ENCODE results near the gene DENND1A. TPM values are rescaled to one million over a fixed set of nuclear protein-coding genes. Genes with fewer than 3 reads are reported as not detected.

The DENND1A gene
- polyA plus RNA-seq, 2 of the 4 experiments (the other 2 are of a cell fraction) = 15.1 to 21.9 TPM

DNA sequence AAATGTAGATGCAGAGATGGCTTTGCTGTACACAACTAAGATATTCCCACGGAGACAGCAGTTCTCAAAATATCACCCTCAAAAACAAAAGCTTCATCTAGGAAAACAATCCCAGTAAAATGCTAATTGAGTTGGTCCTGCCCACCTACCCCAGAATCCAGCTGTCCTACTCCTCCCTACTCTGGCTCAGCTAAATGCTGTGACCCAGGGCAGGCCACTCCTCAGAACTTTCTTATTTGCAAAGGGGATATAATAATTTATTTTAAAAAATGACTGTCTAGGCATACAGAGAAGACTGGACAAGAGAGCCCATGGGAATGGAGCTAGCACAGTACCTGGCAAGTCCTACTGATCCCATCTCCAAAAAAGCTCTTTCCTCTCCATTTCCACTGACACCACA lies 411.6 kb downstream of the DENND1A start (continued):
- TF ChIP-seq MAZ (IDR thresholded peaks at IDR 0.05; ENCODE audit: borderline replicate concordance, low read depth, low read length) = no peak
- TF ChIP-seq, protein P1, sequence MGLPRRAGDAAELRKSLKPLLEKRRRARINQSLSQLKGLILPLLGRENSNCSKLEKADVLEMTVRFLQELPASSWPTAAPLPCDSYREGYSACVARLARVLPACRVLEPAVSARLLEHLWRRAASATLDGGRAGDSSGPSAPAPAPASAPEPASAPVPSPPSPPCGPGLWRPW (IDR thresholded peaks at IDR 0.05) = no peak
- no peak for TF ChIP-seq POLR2AphosphoS2 (conservative IDR thresholded peaks at IDR 0.05; ENCODE audit: low read length)
- TF ChIP-seq ZSCAN20 (CRISPR knock-in tag; IDR thresholded peaks at IDR 0.05) = no peak
- no peak for TF ChIP-seq HOXA7 (CRISPR knock-in tag; IDR thresholded peaks at IDR 0.05)

DNA sequence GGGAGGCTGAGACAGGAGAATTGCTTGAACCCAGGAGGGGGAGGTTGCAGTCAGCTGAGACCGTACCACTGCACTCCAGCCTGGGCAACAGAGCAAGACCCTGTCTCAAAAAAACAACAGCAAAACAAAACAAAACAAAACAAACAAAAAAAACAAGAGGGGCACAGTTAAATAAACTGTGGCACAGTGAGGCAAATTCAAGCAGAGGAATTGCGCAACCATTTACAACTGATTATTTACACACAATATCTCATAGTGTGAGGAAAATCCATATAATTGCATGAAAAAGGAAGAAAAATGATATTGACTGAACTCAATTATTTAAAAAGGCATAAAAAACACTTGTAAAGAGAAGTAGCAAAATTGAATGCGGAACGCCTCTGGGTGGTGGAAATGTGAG lies 412.4 kb downstream of the DENND1A start:
- Histone ChIP-seq H3K27ac (no peak overlapping the region), H3K4me1 (no peaks in the 10 kb centered on the region), H3K4me2 (no peak overlapping the region), H3K4me3 (no peak overlapping the region), H3K9me3 (no peaks in the 10 kb centered on the region)
- ChIA-PET POLR2A (no interaction called here), CTCF (interaction anchor here (1.1 kb wide), 1 partner anchor 11 kb away, joined by 4 read pairs; no protein-coding TSS in a partner anchor)
- ATAC-seq (no peak), FAIRE-seq (no peak), DNase-seq (ENCODE audit: low read depth in 1 of 2, low spot score in 1 of 2) (no peak)
- WGBS (ENCODE audit: missing lambda C conversion rate) = 88% methylated on average over 4 of the region's 4 CpGs
- TF ChIP-seq CEBPB (IDR thresholded peaks at IDR 0.05) (peak; percentile 89 to 91; a peak in 3 of 4 replicates), ZNF302 (CRISPR knock-in tag; IDR thresholded peaks at IDR 0.05) (no peak)

DNA sequence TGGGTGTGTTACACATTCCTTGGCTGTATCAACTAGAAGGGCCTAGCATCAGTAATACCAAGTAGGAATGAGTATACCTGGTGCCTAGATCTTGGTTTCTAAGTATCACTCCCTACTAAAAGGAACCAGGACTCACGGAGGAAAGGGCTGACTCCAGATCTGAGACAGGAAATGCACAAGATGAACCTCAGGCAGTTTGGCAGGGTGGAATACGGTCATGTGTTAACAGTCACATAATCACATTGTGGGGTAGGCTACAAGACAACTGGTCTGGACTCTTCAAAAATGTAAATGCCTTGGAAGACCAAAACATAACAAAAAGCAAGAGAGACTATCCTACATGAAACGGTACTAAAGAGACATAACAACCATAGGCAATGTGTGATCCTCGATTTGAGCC lies 415.2 kb downstream of the DENND1A start:
- no peak overlapping the region for H3K27ac ChIP-seq
- POLR2A ChIA-PET = no interaction called here
- H3K4me1 ChIP-seq = no peaks in the 10 kb centered on the region
- no peaks in the 10 kb centered on the region for H3K9me3 ChIP-seq
- FAIRE-seq (no peak), DNase-seq (ENCODE audit: low read depth in 1 of 2, low spot score in 1 of 2) (no peak), ATAC-seq (no peak)
- TF ChIP-seq RFX5 (IDR thresholded peaks at IDR 0.05) (no peak), CBX2 (IDR thresholded peaks at IDR 0.05; ENCODE audit: borderline replicate concordance, low read depth) (no peak), CEBPB (IDR thresholded peaks at IDR 0.05) (no peak), SREBF2 (IDR thresholded peaks at IDR 0.05) (no peak), MAZ (IDR thresholded peaks at IDR 0.05; ENCODE audit: borderline replicate concordance, low read depth, low read length) (no peak)
- TF ChIP-seq, protein P2, sequence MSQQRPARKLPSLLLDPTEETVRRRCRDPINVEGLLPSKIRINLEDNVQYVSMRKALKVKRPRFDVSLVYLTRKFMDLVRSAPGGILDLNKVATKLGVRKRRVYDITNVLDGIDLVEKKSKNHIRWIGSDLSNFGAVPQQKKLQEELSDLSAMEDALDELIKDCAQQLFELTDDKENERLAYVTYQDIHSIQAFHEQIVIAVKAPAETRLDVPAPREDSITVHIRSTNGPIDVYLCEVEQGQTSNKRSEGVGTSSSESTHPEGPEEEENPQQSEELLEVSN (IDR thresholded peaks at IDR 0.05; ENCODE audit: borderline replicate concordance, low read depth) = no peak
- CTCF ChIA-PET = no interaction called here
- H3K4me3 ChIP-seq = no peak overlapping the region
- WGBS (ENCODE audit: missing lambda C conversion rate) = 89% methylated on average over 4 of the region's 4 CpGs
- H3K4me2 ChIP-seq = no peak overlapping the region

DNA sequence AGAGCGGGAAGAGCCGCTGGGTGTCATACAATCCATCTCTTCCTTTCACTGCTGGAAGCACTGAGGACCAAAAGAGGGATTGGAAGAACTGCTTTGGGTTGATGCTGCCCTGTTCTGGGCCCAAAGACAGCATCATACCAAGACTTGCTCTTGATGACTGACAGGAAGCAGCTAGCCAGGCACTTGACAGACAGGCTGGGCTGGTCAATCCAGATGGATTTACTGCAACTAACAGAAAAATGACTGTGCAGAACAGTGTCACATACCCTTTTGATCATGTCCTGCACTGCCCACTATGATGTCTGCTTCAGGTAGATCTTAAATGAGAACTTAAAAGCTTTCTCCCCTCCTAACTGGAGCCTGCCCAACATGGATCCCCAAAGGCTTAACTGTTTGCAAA lies 416.4 kb downstream of the DENND1A start:
- TF ChIP-seq, protein P3, sequence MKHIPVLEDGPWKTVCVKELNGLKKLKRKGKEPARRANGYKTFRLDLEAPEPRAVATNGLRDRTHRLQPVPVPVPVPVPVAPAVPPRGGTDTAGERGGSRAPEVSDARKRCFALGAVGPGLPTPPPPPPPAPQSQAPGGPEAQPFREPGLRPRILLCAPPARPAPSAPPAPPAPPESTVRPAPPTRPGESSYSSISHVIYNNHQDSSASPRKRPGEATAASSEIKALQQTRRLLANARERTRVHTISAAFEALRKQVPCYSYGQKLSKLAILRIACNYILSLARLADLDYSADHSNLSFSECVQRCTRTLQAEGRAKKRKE (CRISPR knock-in tag; IDR thresholded peaks at IDR 0.05; ENCODE audit: low read depth) = no peak
- TF ChIP-seq SMC3 (IDR thresholded peaks at IDR 0.05) = no peak
- TF ChIP-seq FOXS1 (CRISPR knock-in tag; IDR thresholded peaks at IDR 0.05) = no peak
- H3K4me2 ChIP-seq = no peak overlapping the region
- ChIA-PET CTCF (interaction anchor here (2.5 kb wide), 1 partner anchor 527 kb away, joined by 6 read pairs; no protein-coding TSS in a partner anchor), POLR2A (no interaction called here)
- H3K9me3 ChIP-seq = no peaks in the 10 kb centered on the region
- FAIRE-seq = no peak
- no peak overlapping the region for H3K27ac ChIP-seq
- WGBS (ENCODE audit: missing lambda C conversion rate) = 90% methylated on average over 2 of the region's 2 CpGs
- no peaks in the 10 kb centered on the region for H3K4me1 ChIP-seq
- no peak overlapping the region for H3K4me3 ChIP-seq
- no peak for DNase-seq (ENCODE audit: low read depth in 1 of 2, low spot score in 1 of 2)
- no peak for ATAC-seq

DNA sequence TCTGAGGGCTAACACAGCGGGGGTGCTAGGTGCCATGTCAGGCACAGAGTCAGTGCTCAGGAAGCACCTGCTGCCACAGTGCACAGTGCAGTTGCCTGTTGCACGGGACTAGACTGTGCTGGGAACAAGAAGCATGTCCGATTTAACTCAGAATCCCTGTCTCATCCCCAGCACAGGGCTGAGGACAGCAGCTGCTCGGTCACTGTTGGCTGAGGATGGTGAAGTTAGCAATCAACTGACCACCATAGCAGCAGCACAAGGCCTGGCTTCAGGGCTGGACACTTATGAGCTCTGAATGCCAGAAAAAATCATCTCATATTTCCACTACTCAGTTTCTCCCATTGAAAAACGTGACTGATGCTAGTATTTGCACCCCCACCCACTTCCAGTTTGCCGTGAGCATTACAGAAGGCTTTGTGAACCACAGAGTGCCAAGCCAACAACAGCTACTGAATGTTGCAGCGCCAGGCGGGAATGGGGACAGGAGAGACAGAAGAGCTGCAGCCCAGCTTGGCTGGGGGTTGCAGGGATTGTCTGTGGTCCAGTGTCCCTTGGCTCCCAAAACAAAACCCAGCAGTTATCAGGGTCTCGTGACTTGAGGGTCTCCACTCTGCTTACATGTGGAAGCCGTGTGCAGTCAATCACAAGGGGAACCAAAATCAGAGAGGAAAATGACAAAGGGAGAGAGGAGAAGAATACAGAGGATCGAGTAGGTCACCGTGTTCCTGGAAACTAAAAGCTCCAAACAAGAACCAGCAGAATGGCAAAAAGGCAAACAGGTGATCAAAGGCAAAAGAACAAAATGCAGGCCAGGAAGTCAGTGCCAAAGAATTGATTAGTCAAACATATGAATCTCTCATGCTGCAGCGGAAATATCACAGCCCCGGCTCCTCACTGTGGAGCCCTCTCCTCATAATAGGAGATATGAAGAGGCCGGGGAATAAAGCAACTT lies 418.3 kb downstream of the DENND1A start:
- no peak overlapping the region for H3K4me2 ChIP-seq
- no peak for ATAC-seq
- 83% methylated on average over 15 of the region's 15 CpGs for WGBS (ENCODE audit: missing lambda C conversion rate)

More for the DNA sequence above, 418.3 kb downstream of the DENND1A start:
- DNase-seq (ENCODE audit: low read depth in 1 of 2, low spot score in 1 of 2) = no peak
- POLR2A ChIA-PET = no interaction called here
- no peak overlapping the region for H3K4me3 ChIP-seq
- no peaks in the 10 kb centered on the region for H3K9me3 ChIP-seq
- H3K4me1 ChIP-seq = no peaks in the 10 kb centered on the region
- no peak for TF ChIP-seq BHLHE40 (IDR thresholded peaks at IDR 0.05; ENCODE audit: low read depth, low read length)
- no peak for TF ChIP-seq FOSB (CRISPR knock-in tag; IDR thresholded peaks at IDR 0.05)
- TF ChIP-seq HOXB5 (CRISPR knock-in tag; IDR thresholded peaks at IDR 0.05) = no peak
- TF ChIP-seq HEYL (CRISPR knock-in tag; IDR thresholded peaks at IDR 0.05) = no peak
- FAIRE-seq = no peak
- H3K27ac ChIP-seq = no peak overlapping the region
- CTCF ChIA-PET = interaction anchor here (0.7 to 2.5 kb wide), 3 partner anchors 13 to 529 kb away, joined by 3 to 6 read pairs (median 3); no protein-coding TSS in a partner anchor
